Colonic mucosa (tissue), 4 donors: Measurements from ENCODE around the gene CFAP92. TPM values are rescaled to one million over a fixed set of nuclear protein-coding genes. Genes with fewer than 3 reads are reported as not detected.

ENCODE experiments used
- DNase-seq: peaks from one replicate; pipeline ENCODE4 v3.0.0-alpha.2; 2020
- H3K27ac ChIP-seq: fragments of 200-600 bp; one replicate; pipeline ENCODE4 v1.8.0; 2021
- H3K27me3 ChIP-seq: fragments of 200-600 bp; one replicate; pipeline ENCODE4 v1.8.0; 2021
- H3K36me3 ChIP-seq: fragments of 200-600 bp; one replicate; pipeline ENCODE4 v1.8.0; 2021
- H3K4me1 ChIP-seq: fragments of 200-600 bp; one replicate; pipeline ENCODE4 v1.8.0; 2021; ENCODE audit warnings: mild to moderate bottlenecking
- H3K4me3 ChIP-seq: fragments of 200-600 bp; one replicate; pipeline ENCODE4 v1.8.0; 2021
- H3K9ac ChIP-seq, 2 donors: one replicate each; pipeline ENCODE4 v1.7.0; 2013; ENCODE audit warnings: control low read depth in 2 of 2, low read depth in 2 of 2, low read length in 2 of 2
- H3K9me3 ChIP-seq: fragments of 200-600 bp; one replicate; pipeline ENCODE4 v1.8.0; 2021
- CTCF ChIP-seq: fragments of 200-600 bp; IDR thresholded peaks from one replicate; pipeline ENCODE4 v1.8.0; 2022; ENCODE audit warnings: antibody characterized with exemption, mild to moderate bottlenecking
- intact Hi-C: fragments of 100-400 bp; cut with DNase I; formaldehyde crosslinking; loops from one replicate; pipeline ENCODE4 v1.14.1; 2022
- total RNA-seq, 2 donors: library from RNA; stranded (reverse); fragmentation: NEBNext Ultra II Directional in 1 of 2; extraction: Animal tissue kit (Norgen Biotek cat#: 25700) in 1 of 2; gene quantifications; one replicate each; pipeline ENCODE4 v1.2.1, GENCODE V29; 2021
- donor health status: healthy.
- donor health status: DM: no; HTN: no; CAD: no.
- donor health status: DM: no; HTN: no; CAD: no.

CFAP92 gene
- total RNA-seq, 2 donors from 2014 or later: 0.77 to 1.2 TPM

GRCh38 chr3:128910006-128910405 lies 83.9 kb downstream of the CFAP92 start:
- no peak overlapping the region for H3K27ac ChIP-seq

GRCh38 chr3:128908951-128909350 lies 84.9 kb downstream of the CFAP92 start:
- TF ChIP-seq CTCF: no peak
- intact Hi-C loops: loop anchor here (10.0 kb wide), 1 partner anchor 226 kb away; no protein-coding TSS in a partner anchor
- Histone ChIP-seq H3K4me3 (no peak overlapping the region), H3K9ac (no peak overlapping the region), H3K9me3 (no peaks in the 10 kb centered on the region), H3K27ac (no peak overlapping the region), H3K27me3 (no peaks in the 10 kb centered on the region), H3K36me3 (peaks cover 14% of the 10 kb centered on the region), H3K4me1 (no peaks in the 10 kb centered on the region)
- no peak for DNase-seq

More at GRCh38 chr3:128910006-128910405, 83.9 kb downstream of the CFAP92 start:
- intact Hi-C loops: no loop called here
- Histone ChIP-seq H3K9ac (no peak overlapping the region), H3K4me1 (no peaks in the 10 kb centered on the region), H3K9me3 (no peaks in the 10 kb centered on the region), H3K4me3 (no peak overlapping the region), H3K36me3 (peaks cover 9% of the 10 kb centered on the region), H3K27me3 (no peaks in the 10 kb centered on the region)
- no peak for TF ChIP-seq CTCF
- no peak for DNase-seq

- Histone ChIP-seq H3K27ac (no peak overlapping the region), H3K4me1 (no peaks in the 10 kb centered on the region), H3K4me3 (no peak overlapping the region), H3K36me3 (peaks cover 14% of the 10 kb centered on the region), H3K27me3 (no peaks in the 10 kb centered on the region), H3K9me3 (no peaks in the 10 kb centered on the region), H3K9ac (no peak overlapping the region)
- no peak for TF ChIP-seq CTCF
- intact Hi-C loops: loop anchor here (10.0 kb wide), 1 partner anchor 227 kb away; no protein-coding TSS in a partner anchor
- no peak for DNase-seq
These were observed 86.0 kb downstream of the CFAP92 start for GRCh38 chr3:128907706-128908445.

- H3K36me3 ChIP-seq: peaks cover 8% of the 10 kb centered on the region
- H3K9me3 ChIP-seq: no peaks in the 10 kb centered on the region
- H3K27ac ChIP-seq: no peak overlapping the region
- no peaks in the 10 kb centered on the region for H3K27me3 ChIP-seq
- no peak overlapping the region for H3K4me3 ChIP-seq
- no peak for TF ChIP-seq CTCF
- no peaks in the 10 kb centered on the region for H3K4me1 ChIP-seq
- H3K9ac ChIP-seq: no peak overlapping the region
- intact Hi-C loops: loop anchor here (10.0 kb wide), 1 partner anchor 228 kb away; no protein-coding TSS in a partner anchor
- DNase-seq: no peak
These were observed 86.9 kb downstream of the CFAP92 start for GRCh38 chr3:128906804-128907525.

GRCh38 chr3:128906031-128906803 lies 87.7 kb downstream of the CFAP92 start:
- no peak for DNase-seq
- TF ChIP-seq CTCF: no peak
- intact Hi-C loops: loop anchor here (10.0 kb wide), 1 partner anchor 229 kb away; no protein-coding TSS in a partner anchor
- H3K9me3 ChIP-seq: no peaks in the 10 kb centered on the region
- no peaks in the 10 kb centered on the region for H3K4me1 ChIP-seq
- no peaks in the 10 kb centered on the region for H3K27me3 ChIP-seq
- no peak overlapping the region for H3K9ac ChIP-seq
- H3K4me3 ChIP-seq: no peak overlapping the region
- H3K36me3 ChIP-seq: peaks cover 8% of the 10 kb centered on the region
- no peak overlapping the region for H3K27ac ChIP-seq
